C4-2B (cell line): ENCODE results near the gene PLPP2.

Experiments
- ZFX ChIP-seq: fragments of 450-650 bp; IDR thresholded peaks from 2 replicates; pipeline ENCODE4 v1.6.1; 2017
- TF ChIP-seq, protein P1 (sequence below): fragments of 450-650 bp; conservative IDR thresholded peaks from 2 replicates; pipeline ENCODE4 v1.5.1; 2017; ENCODE audit warnings: mild to moderate bottlenecking

DNA sequence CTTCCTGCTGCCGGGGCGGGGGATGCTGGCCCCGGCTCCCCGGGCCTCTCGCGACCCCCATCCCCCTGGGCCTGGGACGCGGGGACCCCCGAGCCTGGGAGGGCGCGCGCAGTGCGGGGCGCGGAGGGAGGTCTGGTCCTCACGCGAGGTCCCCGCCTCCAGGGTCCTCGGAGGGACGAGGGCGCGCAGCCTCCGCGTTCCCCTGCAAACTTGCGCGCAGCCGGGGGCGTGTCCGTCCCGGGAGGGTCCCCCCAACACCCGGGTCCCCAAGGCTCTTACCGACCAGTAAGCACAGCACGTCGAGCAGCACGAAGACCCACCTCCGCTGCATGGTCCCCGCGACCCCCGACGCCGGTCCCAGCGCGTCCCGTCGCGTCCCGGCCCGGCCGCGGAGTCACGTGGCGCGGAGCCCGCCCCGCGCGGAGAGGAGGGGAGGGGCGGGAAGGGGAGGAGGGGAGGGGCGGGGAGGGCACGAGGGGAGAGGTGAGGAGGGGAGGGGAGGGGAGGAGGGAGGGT is at the start of gene PLPP2:
- TF ChIP-seq, protein P1, sequence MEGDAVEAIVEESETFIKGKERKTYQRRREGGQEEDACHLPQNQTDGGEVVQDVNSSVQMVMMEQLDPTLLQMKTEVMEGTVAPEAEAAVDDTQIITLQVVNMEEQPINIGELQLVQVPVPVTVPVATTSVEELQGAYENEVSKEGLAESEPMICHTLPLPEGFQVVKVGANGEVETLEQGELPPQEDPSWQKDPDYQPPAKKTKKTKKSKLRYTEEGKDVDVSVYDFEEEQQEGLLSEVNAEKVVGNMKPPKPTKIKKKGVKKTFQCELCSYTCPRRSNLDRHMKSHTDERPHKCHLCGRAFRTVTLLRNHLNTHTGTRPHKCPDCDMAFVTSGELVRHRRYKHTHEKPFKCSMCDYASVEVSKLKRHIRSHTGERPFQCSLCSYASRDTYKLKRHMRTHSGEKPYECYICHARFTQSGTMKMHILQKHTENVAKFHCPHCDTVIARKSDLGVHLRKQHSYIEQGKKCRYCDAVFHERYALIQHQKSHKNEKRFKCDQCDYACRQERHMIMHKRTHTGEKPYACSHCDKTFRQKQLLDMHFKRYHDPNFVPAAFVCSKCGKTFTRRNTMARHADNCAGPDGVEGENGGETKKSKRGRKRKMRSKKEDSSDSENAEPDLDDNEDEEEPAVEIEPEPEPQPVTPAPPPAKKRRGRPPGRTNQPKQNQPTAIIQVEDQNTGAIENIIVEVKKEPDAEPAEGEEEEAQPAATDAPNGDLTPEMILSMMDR, result no peak
- no peak for TF ChIP-seq ZFX
